Activated CD8-positive, alpha-beta memory T cell treated with anti-CD3 and anti-CD28 coated beads, Interleukin-2, amount 50 U/mL, for 48 hours (primary cell): ENCODE data around the gene SLC35A3.

Source experiments
- DNase-seq: peaks from one replicate; pipeline ENCODE4 v3.0.0-alpha.2; 2020

Gene SLC35A3

DNA sequence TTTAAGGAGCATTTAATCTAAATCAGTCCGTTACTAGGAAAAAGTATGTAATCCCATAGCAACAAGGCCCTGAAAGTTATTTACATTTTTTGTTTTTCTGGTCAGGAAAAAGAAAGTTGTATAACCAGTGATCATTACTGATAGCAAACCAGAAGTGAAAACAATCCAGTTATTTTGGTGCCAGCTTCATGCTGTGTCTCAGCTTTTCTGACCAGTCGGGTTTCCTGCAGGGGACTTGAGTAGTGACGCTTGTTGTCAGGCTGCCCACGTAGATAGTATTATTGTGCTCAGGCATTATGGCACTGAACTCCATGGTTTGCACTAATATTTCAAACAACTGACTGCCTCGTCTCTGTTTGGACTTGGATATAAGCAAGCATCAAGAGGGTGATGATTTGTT, 107.7 kb downstream of the SLC35A3 start:
- DNase-seq, result no peak

DNA sequence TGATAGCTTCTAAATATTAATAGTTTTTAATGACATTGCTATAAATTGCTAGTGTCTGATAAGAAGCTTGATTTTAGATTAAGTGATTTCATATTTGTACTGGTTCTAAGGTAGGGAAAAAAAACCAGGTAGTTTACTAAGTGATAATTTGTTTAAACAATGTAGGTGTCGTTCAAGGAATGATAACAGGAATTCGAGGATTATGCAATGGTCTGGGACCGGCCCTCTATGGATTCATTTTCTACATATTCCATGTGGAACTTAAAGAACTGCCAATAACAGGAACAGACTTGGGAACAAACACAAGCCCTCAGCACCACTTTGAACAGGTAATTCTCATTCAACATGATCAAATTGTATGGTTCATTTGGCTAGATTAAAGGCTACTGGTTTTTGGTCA, 110.5 kb downstream of the SLC35A3 start:
- no peak for DNase-seq
